Measurements from ENCODE around the gene APOBEC3A. TPM values are rescaled to one million over a fixed set of nuclear protein-coding genes. Genes with fewer than 3 reads are reported as not detected.
"Not testable (repeated sequence)": the region's sequence is repeated elsewhere in the genome, so short reads cannot be mapped to it uniquely, and the experiment has no call there.

APOBEC3A gene
- total and polyA plus RNA-seq, 7 experiments from 2014 or later, result 0.13 to 79.1 (median 15.7) TPM; not detected in 4

- peak overlapping the region in 1 of 9 donors; percentile 46 for H3K27ac Mint-ChIP-seq
- DNase-seq (peak in 7 of 9 donors; percentile 20 to 54 (median 42)), ATAC-seq (peak; percentile 86)
- Histone ChIP-seq H3K9me3 (ENCODE audit: control insufficient read depth in 2 of 3, low read length in 3 of 3) (no peaks in the 10 kb centered on the region), H3K27ac (ENCODE audit: low read depth, low read length) (no peak overlapping the region), H3K4me3 (ENCODE audit: low read length) (no peak overlapping the region), H3K4me1 (ENCODE audit: control insufficient read depth in 2 of 2, insufficient read depth in 2 of 2, low read length in 2 of 2) (no peaks in the 10 kb centered on the region), H3K36me3 (ENCODE audit: control insufficient read depth in 2 of 3, insufficient read depth in 3 of 3, low read length in 3 of 3) (no peaks in the 10 kb centered on the region), H3K27me3 (ENCODE audit: control insufficient read depth in 2 of 2, insufficient read depth in 2 of 2, low read length in 2 of 2) (no peaks in the 10 kb centered on the region)
- intact Hi-C loops (cut with micrococcal nuclease), result loop anchor here (1.0 kb wide), 3 partner anchors 30 to 145 kb away; no protein-coding TSS in a partner anchor
- H3K4me1 Mint-ChIP-seq, result peaks cover 0 to 22% (median 0%) of the 10 kb centered on the region in 7 donors
- peaks cover 0 to 2% (median 0%) of the 10 kb centered on the region in 5 donors for H3K36me3 Mint-ChIP-seq
- CTCF ChIA-PET, result interaction anchor here (0.9 to 4.9 kb wide), 6 partner anchors 9 to 104 kb away, joined by 4 to 36 read pairs (median 8); partner anchors contain the start of gene APOBEC3B
- POLR2A ChIA-PET, result interaction anchor here (0.9 to 1.2 kb wide), 2 partner anchors 41 to 103 kb away, joined by 3 to 5 read pairs; partner anchors contain the start of gene APOBEC3C
- H3K9me3 Mint-ChIP-seq, result peaks cover 0 to 3% (median 0%) of the 10 kb centered on the region in 11 donors
- H3K4me3 Mint-ChIP-seq, result no peak overlapping the region
- peaks cover 0 to 21% (median 11%) of the 10 kb centered on the region in 5 donors for H3K27me3 Mint-ChIP-seq
Observed at GRCh38 chr22:38973289-38974169, 16.1 kb downstream of the APOBEC3A start.

- no peak for ATAC-seq
- peaks cover 0 to 3% (median 0%) of the 10 kb centered on the region in 11 donors for H3K9me3 Mint-ChIP-seq
- CTCF ChIA-PET, result interaction anchor here (0.9 to 4.9 kb wide), 6 partner anchors 8 to 104 kb away, joined by 4 to 36 read pairs (median 8); partner anchors contain the start of gene APOBEC3B
- no peak overlapping the region for H3K4me3 Mint-ChIP-seq
- no peak overlapping the region for H3K27ac Mint-ChIP-seq
- Histone ChIP-seq H3K36me3 (ENCODE audit: control insufficient read depth in 2 of 3, insufficient read depth in 3 of 3, low read length in 3 of 3) (no peaks in the 10 kb centered on the region), H3K9me3 (ENCODE audit: control insufficient read depth in 2 of 3, low read length in 3 of 3) (no peaks in the 10 kb centered on the region), H3K27ac (ENCODE audit: low read depth, low read length) (no peak overlapping the region), H3K4me1 (ENCODE audit: control insufficient read depth in 2 of 2, insufficient read depth in 2 of 2, low read length in 2 of 2) (no peaks in the 10 kb centered on the region), H3K4me3 (ENCODE audit: low read length) (no peak overlapping the region), H3K27me3 (ENCODE audit: control insufficient read depth in 2 of 2, insufficient read depth in 2 of 2, low read length in 2 of 2) (no peaks in the 10 kb centered on the region)
- no peak for DNase-seq
- peaks cover 0 to 19% (median 0%) of the 10 kb centered on the region in 7 donors for H3K4me1 Mint-ChIP-seq
- H3K27me3 Mint-ChIP-seq, result peaks cover 0 to 22% (median 8%) of the 10 kb centered on the region in 5 donors
- intact Hi-C loops (cut with micrococcal nuclease), result no loop called here
- POLR2A ChIA-PET, result interaction anchor here (1.2 kb wide), 2 partner anchors 9 to 104 kb away, joined by 3 to 5 read pairs; no protein-coding TSS in a partner anchor
- H3K36me3 Mint-ChIP-seq, result peaks cover 0 to 2% (median 0%) of the 10 kb centered on the region in 5 donors
Observed at GRCh38 chr22:38974170-38974825, 16.9 kb downstream of the APOBEC3A start.

- CTCF ChIA-PET, result interaction anchor here (0.9 to 2.0 kb wide), 2 partner anchors 28 to 105 kb away, joined by 5 to 9 read pairs; no protein-coding TSS in a partner anchor
- Mint-ChIP-seq H3K9me3 (peaks cover 0 to 3% (median 0%) of the 10 kb centered on the region in 11 donors), H3K4me1 (peaks cover 0 to 19% (median 0%) of the 10 kb centered on the region in 7 donors), H3K27ac (no peak overlapping the region), H3K36me3 (peaks cover 0 to 2% (median 0%) of the 10 kb centered on the region in 5 donors), H3K4me3 (no peak overlapping the region), H3K27me3 (peaks cover 0 to 22% (median 6%) of the 10 kb centered on the region in 5 donors)
- Histone ChIP-seq H3K9me3 (ENCODE audit: control insufficient read depth in 2 of 3, low read length in 3 of 3) (no peaks in the 10 kb centered on the region), H3K36me3 (ENCODE audit: control insufficient read depth in 2 of 3, insufficient read depth in 3 of 3, low read length in 3 of 3) (no peaks in the 10 kb centered on the region), H3K4me1 (ENCODE audit: control insufficient read depth in 2 of 2, insufficient read depth in 2 of 2, low read length in 2 of 2) (no peaks in the 10 kb centered on the region), H3K4me3 (ENCODE audit: low read length) (no peak overlapping the region), H3K27ac (ENCODE audit: low read depth, low read length) (no peak overlapping the region), H3K27me3 (ENCODE audit: control insufficient read depth in 2 of 2, insufficient read depth in 2 of 2, low read length in 2 of 2) (no peaks in the 10 kb centered on the region)
- ATAC-seq (no peak), DNase-seq (no peak)
- intact Hi-C loops (cut with micrococcal nuclease), result no loop called here
- POLR2A ChIA-PET, result interaction anchor here (0.7 to 1.2 kb wide), 2 partner anchors 8 to 105 kb away, joined by 3 read pairs; no protein-coding TSS in a partner anchor
Observed at GRCh38 chr22:38974826-38975175, 17.4 kb downstream of the APOBEC3A start.

- intact Hi-C loops (cut with micrococcal nuclease); POLR2A ChIA-PET; H3K27me3 Mint-ChIP-seq; H3K27ac Mint-ChIP-seq; H3K4me3 ChIP-seq (ENCODE audit: low read length); H3K36me3 ChIP-seq (ENCODE audit: control insufficient read depth in 2 of 3, insufficient read depth in 3 of 3, low read length in 3 of 3); DNase-seq; H3K27me3 ChIP-seq (ENCODE audit: control insufficient read depth in 2 of 2, insufficient read depth in 2 of 2, low read length in 2 of 2); H3K4me3 Mint-ChIP-seq; H3K27ac ChIP-seq (ENCODE audit: low read depth, low read length); H3K36me3 Mint-ChIP-seq; H3K9me3 Mint-ChIP-seq; H3K4me1 ChIP-seq (ENCODE audit: control insufficient read depth in 2 of 2, insufficient read depth in 2 of 2, low read length in 2 of 2); CTCF ChIA-PET; ATAC-seq; H3K9me3 ChIP-seq (ENCODE audit: control insufficient read depth in 2 of 3, low read length in 3 of 3): not testable (repeated sequence)
- peaks cover 8 to 22% (median 11%) of the 10 kb centered on the region in 7 donors for H3K4me1 Mint-ChIP-seq
Observed at GRCh38 chr22:38977289-38977688, 19.9 kb downstream of the APOBEC3A start.

- ChIA-PET POLR2A (interaction anchor here (1.3 to 1.6 kb wide), 2 partner anchors 16 to 22 kb away, joined by 4 read pairs; no protein-coding TSS in a partner anchor), CTCF (interaction anchor here (0.9 kb wide), 1 partner anchor 111 kb away, joined by 4 read pairs; no protein-coding TSS in a partner anchor)
- H3K36me3 Mint-ChIP-seq, result peaks cover 0 to 22% (median 0%) of the 10 kb centered on the region in 5 donors
- not testable (repeated sequence) for H3K4me3 Mint-ChIP-seq; H3K27me3 ChIP-seq (ENCODE audit: control insufficient read depth in 2 of 2, insufficient read depth in 2 of 2, low read length in 2 of 2); H3K27me3 Mint-ChIP-seq; H3K36me3 ChIP-seq (ENCODE audit: control insufficient read depth in 2 of 3, insufficient read depth in 3 of 3, low read length in 3 of 3); H3K4me1 ChIP-seq (ENCODE audit: control insufficient read depth in 2 of 2, insufficient read depth in 2 of 2, low read length in 2 of 2); H3K4me3 ChIP-seq (ENCODE audit: low read length); H3K27ac ChIP-seq (ENCODE audit: low read depth, low read length); H3K9me3 ChIP-seq (ENCODE audit: control insufficient read depth in 2 of 3, low read length in 3 of 3); DNase-seq; ATAC-seq
- H3K4me1 Mint-ChIP-seq, result peaks cover 9 to 35% (median 12%) of the 10 kb centered on the region in 7 donors
- H3K27ac Mint-ChIP-seq, result peak overlapping the region in 1 of 9 donors; percentile 13
- intact Hi-C loops (cut with micrococcal nuclease), result loop anchor here in 1 of 2 donors (10.0 kb wide), 1 partner anchor 276 kb away; the partner anchor contains the start of genes GTPBP1 and JOSD1
- peaks cover 0 to 11% (median 4%) of the 10 kb centered on the region in 11 donors for H3K9me3 Mint-ChIP-seq
Observed at GRCh38 chr22:38980587-38980986, 23.2 kb downstream of the APOBEC3A start.
